ENCODE results near the gene SYNGR1.

- TF ChIP-seq EZH2phosphoT487 (IDR thresholded peaks at IDR 0.05) (no peak), CTCF (IDR thresholded peaks at IDR 0.05) (no peak), EZH2 (IDR thresholded peaks at IDR 0.05) (no peak)
These were observed 72.9 kb downstream of the SYNGR1 start for GRCh38 chr22:39422721-39423120.
